Adrenal gland (tissue), 12 donors: ENCODE results near the gene FMOD. TPM values are rescaled to one million over a fixed set of nuclear protein-coding genes. Genes with fewer than 3 reads are reported as not detected.

Experiments
- DNase-seq, 7 donors: peaks; one replicate each; pipeline ENCODE4 v3.0.0-alpha.2; 2019 to 2020
- H3K27ac ChIP-seq, 5 donors: fragments of 200-600 bp; sonication (generic) in 4 of 5; 1 replicate in 3 of 5; 2 replicates in 2 of 5; pipeline versions ENCODE4 v1.5.1 to v1.8.0; 2016 to 2020; ENCODE audit warnings: mild to moderate bottlenecking in 1 of 5
- H3K27me3 ChIP-seq: fragments of 200-600 bp; 2 replicates; pipeline ENCODE4 v1.8.0; 2021
- H3K36me3 ChIP-seq, 2 donors: fragments of 200-600 bp; replicated peaks in 1 of 2; 1 replicate in 1 of 2; 2 replicates in 1 of 2; pipeline versions ENCODE4 v1.5.1 to v1.8.0; 2018 to 2022
- H3K4me1 ChIP-seq, 2 donors: fragments of 200-600 bp; replicated peaks in 1 of 2; 1 replicate in 1 of 2; 2 replicates in 1 of 2; pipeline versions ENCODE4 v1.5.1 to v1.8.0; 2018 to 2021
- H3K4me3 ChIP-seq, 4 donors: fragments of 200-600 bp; sonication (generic) in 3 of 4; one replicate each; pipeline ENCODE4 v1.5.1; 2016 to 2018
- H3K9me3 ChIP-seq, 3 donors: fragments of 200-600 bp; sonication (generic) in 1 of 3; replicated peaks in 1 of 3; 1 replicate in 2 of 3; 2 replicates in 1 of 3; pipeline versions ENCODE4 v1.5.1 to v1.8.0; 2016 to 2021
- CTCF ChIP-seq, 6 experiments: fragments of 450-650 bp in 4 of 6; fragments of 200-600 bp in 2 of 6; sonication (generic) in 1 of 6; IDR thresholded peaks; 1 replicate in 5 of 6; 2 replicates in 1 of 6; pipeline versions ENCODE4 v1.5.1 to v1.8.0; 2016 to 2021; ENCODE audit warnings: antibody characterized with exemption in 6 of 6, mild to moderate bottlenecking in 2 of 6, moderate library complexity in 1 of 6
- POLR2A ChIP-seq, 2 donors: fragments of 450-650 bp; IDR thresholded peaks; one replicate each; pipeline ENCODE4 v1.6.1; 2017; ENCODE audit warnings: antibody characterized with exemption in 2 of 2, mild to moderate bottlenecking in 2 of 2, moderate library complexity in 1 of 2
- WGBS, 4 donors: extraction: QIAGEN DNeasy Blood & Tissue Kit in 2 of 4; methylation state at CpG; one replicate each; pipeline versions ENCODE4 v1.1.5 to v1.1.7; 2013 to 2017; 5-methylcytosine and 5-hydroxymethylcytosine counted together
- intact Hi-C, 2 donors: fragments of 100-400 bp; cut with DNase I; formaldehyde crosslinking; loops; one replicate each; pipeline versions ENCODE4 v1.14.1 to v1.15.0; 2022 to 2023
- polyA plus RNA-seq, 3 donors: library from polyadenylated mRNA; stranded (reverse); fragments of 200-250 nt in 2 of 3; fragments of 350-450 nt in 1 of 3; fragmentation: Illumina TruSeq in 1 of 3; extraction: RNeasy Lipid Tissue Mini Kit (QIAGEN cat#74804) in 1 of 3; gene quantifications; one replicate each; pipeline ENCODE4 v1.2.3, GENCODE V29; 2013 to 2014
- total RNA-seq, 9 donors: library from RNA; depleted of rRNA in 4 of 9; stranded (reverse); fragments of >200 nt in 4 of 9; fragments of 120-200 nt in 1 of 9; fragmentation: NEBNext Ultra II Directional in 1 of 9; extraction: Animal tissue kit (Norgen Biotek cat#: 25700) in 1 of 9; gene quantifications; one replicate each; pipeline versions ENCODE4 v1.1.0 to v1.2.4, GENCODE V29; 2013 to 2023
- donor health status: healthy with polysubstance abuse.
- donor health status: Bipolar disorder and iron deficiency.
- donor health status: DM: yes; HTN: yes; CAD: no.
- donor health status: DM: no; HTN: no; CAD: no.
- donor health status: DM: no; HTN: no; CAD: no.
- donor health status: DM: yes; HTN: yes; CAD: no.

FMOD gene
- total and polyA plus RNA-seq, 12 donors: 6.6 to 231 (median 18.8) TPM

DNA sequence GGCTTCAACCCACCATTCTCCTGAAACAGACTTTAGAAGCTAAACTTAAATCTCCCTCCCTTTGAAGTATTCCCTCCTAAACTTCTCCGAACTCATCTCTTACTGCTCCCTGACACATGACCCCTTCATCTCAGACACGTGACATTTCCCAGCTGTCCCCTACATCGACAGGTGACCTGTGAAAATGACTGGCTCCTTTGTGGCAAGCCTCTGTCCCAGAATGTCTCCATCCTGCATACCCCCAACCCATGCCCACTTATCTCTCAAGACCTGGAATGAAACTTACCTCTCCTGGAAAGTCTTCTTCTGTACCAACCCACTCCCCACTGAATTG, 4.2 kb downstream of the FMOD start:
- DNase-seq: no peak
- intact Hi-C loops: no loop called here
- no peak for TF ChIP-seq CTCF (IDR thresholded peaks at IDR 0.05)

GRCh38 chr1:203346060-203346768, 4.7 kb downstream of the FMOD start:
- Histone ChIP-seq H3K4me3 (no peak overlapping the region), H3K27me3 (no peaks in the 10 kb centered on the region), H3K36me3 (no peaks in the 10 kb centered on the region), H3K4me1 (no peaks in the 10 kb centered on the region), H3K9me3 (no peaks in the 10 kb centered on the region), H3K27ac (no peak overlapping the region)
- intact Hi-C loops: no loop called here
- TF ChIP-seq POLR2A (IDR thresholded peaks at IDR 0.05) (no peak), CTCF (IDR thresholded peaks at IDR 0.05) (peak in 1 of 6 experiments; percentile 5)
- 70 to 79% (median 75%) methylated on average over 7 of the region's 7 CpGs for WGBS, 4 donors
- DNase-seq: no peak

More for the DNA sequence above, 4.2 kb downstream of the FMOD start:
- H3K27ac ChIP-seq: no peak overlapping the region
- no peak overlapping the region for H3K4me3 ChIP-seq
- no peaks in the 10 kb centered on the region for H3K36me3 ChIP-seq
- H3K4me1 ChIP-seq: no peaks in the 10 kb centered on the region
- H3K27me3 ChIP-seq: no peaks in the 10 kb centered on the region
- WGBS, 4 donors: 84 to 90% (median 86%) methylated on average over 3 of the region's 3 CpGs
- H3K9me3 ChIP-seq: no peaks in the 10 kb centered on the region

DNA sequence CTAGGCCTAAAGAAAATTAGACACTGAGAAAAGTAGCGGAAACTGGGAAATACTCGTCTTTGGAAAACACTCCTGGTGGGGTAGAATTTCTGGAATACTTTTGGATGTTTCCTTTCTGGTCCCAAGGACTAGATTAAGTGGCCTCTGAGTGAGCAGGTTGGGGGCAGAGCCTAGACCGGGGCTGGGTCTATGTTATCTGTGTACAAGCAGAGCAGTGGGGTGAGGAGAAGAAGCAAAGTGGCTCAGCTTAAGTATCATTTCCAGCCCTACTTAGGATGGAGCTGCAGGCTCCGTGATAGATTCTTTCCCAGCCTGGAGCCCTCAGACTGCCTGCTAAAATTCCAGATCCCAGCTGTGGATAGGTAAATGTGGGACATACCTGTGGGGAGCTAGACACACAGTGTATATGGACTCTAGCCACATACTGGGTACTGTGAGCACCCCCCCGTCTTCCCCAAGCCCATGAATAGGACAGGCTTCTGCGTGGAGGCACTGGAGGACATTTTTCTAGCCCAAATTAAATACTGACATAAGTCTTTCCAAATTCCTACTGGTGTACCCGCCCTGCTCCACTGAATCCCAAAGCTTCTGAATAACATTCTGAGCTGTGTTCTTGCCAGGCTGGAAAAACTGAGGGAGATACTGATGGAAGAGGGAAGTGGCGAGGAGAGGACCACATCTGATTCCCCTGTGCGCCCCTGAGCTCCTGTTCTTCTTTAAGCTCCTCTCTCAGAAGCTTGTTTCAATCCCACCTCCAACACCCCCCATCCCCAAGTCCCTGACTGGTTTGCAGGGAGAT, 6.8 kb downstream of the FMOD start:
- DNase-seq: no peak
- intact Hi-C loops: loop anchor here in 1 of 2 donors (5.0 kb wide), 2 partner anchors 98 to 143 kb away; no protein-coding TSS in a partner anchor
- H3K36me3 ChIP-seq: no peaks in the 10 kb centered on the region
- H3K27ac ChIP-seq: no peak overlapping the region
- WGBS, 4 donors: 74 to 86% (median 80%) methylated on average over 8 to 9 of the region's 9 CpGs
- TF ChIP-seq CTCF (IDR thresholded peaks at IDR 0.05): no peak
- no peak for TF ChIP-seq POLR2A (IDR thresholded peaks at IDR 0.05)
- peaks cover 5 to 8% of the 10 kb centered on the region in 2 donors for H3K4me1 ChIP-seq
- no peak overlapping the region for H3K4me3 ChIP-seq
- no peaks in the 10 kb centered on the region for H3K27me3 ChIP-seq
- no peaks in the 10 kb centered on the region for H3K9me3 ChIP-seq

GRCh38 chr1:203342192-203342940, 8.6 kb downstream of the FMOD start:
- Histone ChIP-seq H3K27ac (no peak overlapping the region), H3K36me3 (no peaks in the 10 kb centered on the region), H3K4me3 (no peak overlapping the region), H3K9me3 (no peaks in the 10 kb centered on the region), H3K27me3 (no peaks in the 10 kb centered on the region), H3K4me1 (peaks cover 7 to 15% of the 10 kb centered on the region in 2 donors)
- TF ChIP-seq POLR2A (IDR thresholded peaks at IDR 0.05): no peak
- peak; percentile 63 to 77 (median 72) for TF ChIP-seq CTCF (IDR thresholded peaks at IDR 0.05)
- intact Hi-C loops: loop anchor here (1.0 to 5.0 kb wide), 3 partner anchors 100 to 145 kb away; no protein-coding TSS in a partner anchor
- WGBS, 4 donors: 42 to 55% (median 48%) methylated on average over 14 to 23 of the region's 23 CpGs
- DNase-seq: peak in 6 of 7 donors; percentile 47 to 79 (median 62)
